HepG2 (cell line): ENCODE results near the gene ANO2.

Experiments used
- CTCF ChIP-seq: sonication (generic); formaldehyde crosslinking; IDR thresholded peaks from 2 replicates; pipeline ENCODE4 v1.5.0; 2020; ENCODE audit warnings: mild to moderate bottlenecking, missing genetic modification reagents, moderate library complexity
- FOSL1 ChIP-seq: sonication (generic); formaldehyde crosslinking; IDR thresholded peaks from 2 replicates; pipeline ENCODE4 v1.9.0; 2021; ENCODE audit warnings: missing genetic modification reagents, borderline replicate concordance
- HIVEP1 ChIP-seq: sonication (generic); formaldehyde crosslinking; IDR thresholded peaks from 2 replicates; pipeline ENCODE4 v1.4.0; 2020; ENCODE audit warnings: mild to moderate bottlenecking, missing genetic modification reagents
- MYC ChIP-seq: sonication (generic); formaldehyde crosslinking; IDR thresholded peaks from 2 replicates; pipeline ENCODE4 v1.9.0; 2021; ENCODE audit warnings: missing genetic modification reagents, borderline replicate concordance
- MZF1 ChIP-seq: sonication (generic); formaldehyde crosslinking; IDR thresholded peaks from 2 replicates; pipeline ENCODE4 v1.8.1; 2023; ENCODE audit warnings: mild to moderate bottlenecking, missing genetic modification reagents, borderline replicate concordance
- PCBP1 ChIP-seq: fragments of 200-400 bp; formaldehyde crosslinking; IDR thresholded peaks from 2 replicates; pipeline ENCODE4 v1.6.1; 2017; ENCODE audit warnings: mild to moderate bottlenecking, low read depth, low read length, borderline replicate concordance
- POLR2AphosphoS5 ChIP-seq: IDR thresholded peaks from 2 replicates; pipeline ENCODE4 v1.6.1; 2012; ENCODE audit warnings: low read depth, low read length
- ZFP41 ChIP-seq: sonication (generic); formaldehyde crosslinking; IDR thresholded peaks from 2 replicates; pipeline ENCODE4 v1.4.0; 2020; ENCODE audit warnings: mild to moderate bottlenecking, missing genetic modification reagents, borderline replicate concordance
- ZNF10 ChIP-seq: sonication (generic); formaldehyde crosslinking; IDR thresholded peaks from 2 replicates; pipeline ENCODE4 v1.4.0; 2020; ENCODE audit warnings: mild to moderate bottlenecking, low read depth, missing genetic modification reagents, borderline replicate concordance
- ZNF768 ChIP-seq: sonication (generic); formaldehyde crosslinking; IDR thresholded peaks from 2 replicates; pipeline ENCODE4 v1.4.0; 2020; ENCODE audit warnings: missing genetic modification reagents
- ZNF772 ChIP-seq: sonication (generic); formaldehyde crosslinking; IDR thresholded peaks from 2 replicates; pipeline ENCODE4 v1.5.0; 2020; ENCODE audit warnings: mild to moderate bottlenecking, missing genetic modification reagents
- ZNF879 ChIP-seq: sonication (generic); formaldehyde crosslinking; IDR thresholded peaks from 2 replicates; pipeline ENCODE4 v1.8.1; 2023; ENCODE audit warnings: missing genetic modification reagents

GRCh38 chr12:5796171-5796958 is 148.7 kb downstream of the ANO2 start:
- TF ChIP-seq HIVEP1 (CRISPR knock-in tag) (no peak), ZFP41 (CRISPR knock-in tag) (no peak), FOSL1 (CRISPR knock-in tag) (no peak), PCBP1 (no peak), ZNF768 (no peak), MZF1 (CRISPR knock-in tag) (no peak), CTCF (CRISPR knock-in tag) (peak; percentile 88), ZNF879 (CRISPR knock-in tag) (no peak), ZNF10 (CRISPR knock-in tag) (no peak), MYC (CRISPR knock-in tag) (no peak), POLR2AphosphoS5 (no peak), ZNF772 (CRISPR knock-in tag) (no peak)
